HG03045 (cell line): ENCODE results near the gene PSG4.
"Not testable (repeated sequence)": the region's sequence is repeated elsewhere in the genome, so short reads cannot be mapped to it uniquely, and the experiment has no call there.

ENCODE experiments used
- ATAC-seq: cut with Tn5 transposase; IDR thresholded peaks from one replicate; pipeline ENCODE4 v1.9.1; 2021; ENCODE audit warnings: mild to moderate bottlenecking, moderate library complexity; ENCODE audit not compliant: unreplicated experiment

PSG4 gene

GRCh38 chr19:43198686-43199419 is 6.6 kb downstream of the PSG4 start:
- ATAC-seq: not testable (repeated sequence)

- ATAC-seq: not testable (repeated sequence)
These were observed 7.6 kb downstream of the PSG4 start for GRCh38 chr19:43197666-43198397.

GRCh38 chr19:43194397-43194796 is 11.0 kb downstream of the PSG4 start:
- ATAC-seq: not testable (repeated sequence)

GRCh38 chr19:43192381-43193155 is 12.9 kb downstream of the PSG4 start:
- ATAC-seq: not testable (repeated sequence)

- not testable (repeated sequence) for ATAC-seq
These were observed 17.3 kb downstream of the PSG4 start for GRCh38 chr19:43188092-43188491.

- not testable (repeated sequence) for ATAC-seq
These were observed 19.0 kb downstream of the PSG4 start, which contains the start of gene PSG5 for GRCh38 chr19:43186311-43186935. Gene PSG5 (minus strand): TSS chr19:43186536. CDS start chr19:43186405, 131 bp downstream.

- not testable (repeated sequence) for ATAC-seq
These were observed 23.3 kb downstream of the PSG4 start for GRCh38 chr19:43181869-43182771.

GRCh38 chr19:43179569-43180147 is 25.8 kb downstream of the PSG4 start:
- ATAC-seq: not testable (repeated sequence)

GRCh38 chr19:43178577-43178976 is 26.9 kb downstream of the PSG4 start:
- ATAC-seq: not testable (repeated sequence)

GRCh38 chr19:43165906-43166305 is 39.5 kb downstream of the PSG4 start:
- ATAC-seq: not testable (repeated sequence)

- not testable (repeated sequence) for ATAC-seq
These were observed 42.3 kb downstream of the PSG4 start for GRCh38 chr19:43163135-43163534.

- ATAC-seq: not testable (repeated sequence)
These were observed 43.2 kb downstream of the PSG4 start for GRCh38 chr19:43162261-43162660.

GRCh38 chr19:43152214-43152613 is 53.2 kb downstream of the PSG4 start:
- no peak for ATAC-seq

GRCh38 chr19:43149788-43150187 is 55.6 kb downstream of the PSG4 start:
- ATAC-seq: not testable (repeated sequence)

GRCh38 chr19:43148233-43148632 is 57.2 kb downstream of the PSG4 start:
- ATAC-seq: no peak
